ENCODE data around the gene MYH13. TPM values are rescaled to one million over a fixed set of nuclear protein-coding genes. Genes with fewer than 3 reads are reported as not detected.

MYH13 gene
- not detected in 2 replicates for total RNA-seq (2016; rRNA removed; fragmentation: Illumina TruSeq; extraction: Trizol)
- not detected in 2 replicates for total RNA-seq (2016; cell fraction: cytosol; rRNA removed; fragmentation: Illumina TruSeq; extraction: Trizol; ENCODE audit: low read depth)
- not detected in 2 replicates for total RNA-seq (2016; cell fraction: insoluble cytoplasmic fraction; rRNA removed; fragmentation: Illumina TruSeq; extraction: Trizol)
- total RNA-seq (2016; cell fraction: membrane; rRNA removed; fragmentation: Illumina TruSeq; extraction: Trizol), result not detected in 2 replicates
- total RNA-seq (2016; cell fraction: nucleus; rRNA removed; fragmentation: Illumina TruSeq; extraction: Trizol), result not detected in 2 replicates
- polyA plus RNA-seq (2011; rRNA removed), result not detected in 2 replicates
- not detected in 2 replicates for polyA plus RNA-seq (2011; cell fraction: cytosol; rRNA removed)
- polyA plus RNA-seq (2011; cell fraction: nucleus; rRNA removed), result not detected in 2 replicates
- not detected in 2 replicates for polyA plus RNA-seq (2012)
- not detected in 2 replicates for polyA plus RNA-seq (2016; cell fraction: cytosol; fragmentation: Illumina TruSeq; extraction: Trizol; ENCODE audit: low read depth)
- polyA plus RNA-seq (2016; cell fraction: insoluble cytoplasmic fraction; fragmentation: Illumina TruSeq; extraction: Trizol; ENCODE audit: low read depth), result not detected in 2 replicates
- polyA plus RNA-seq (2016; cell fraction: membrane; fragmentation: Illumina TruSeq; extraction: Trizol; ENCODE audit: low read depth), result not detected in 2 replicates
- polyA plus RNA-seq (2016; cell fraction: nucleus; fragmentation: Illumina TruSeq; extraction: Trizol; ENCODE audit: insufficient read depth, low read depth), result not detected in 2 replicates
- not detected in 2 replicates for polyA minus RNA-seq (2011; rRNA and poly(A)+ RNA removed; ENCODE audit: low replicate concordance)
- polyA minus RNA-seq (2011; cell fraction: cytosol; rRNA and poly(A)+ RNA removed), result not detected in 2 replicates
- polyA minus RNA-seq (2011; cell fraction: nucleus; rRNA and poly(A)+ RNA removed), result not detected in 2 replicates
- not detected for Bru-seq, nascent RNA
- BruChase-seq, experiment 1, labeled RNA remaining after a 6-hour chase, result not detected
- not detected for BruChase-seq, experiment 2, labeled RNA remaining after a 2-hour chase
- long read RNA-seq, experiment 1, result 0 reads
- long read RNA-seq, experiment 2, result 0 reads

DNA sequence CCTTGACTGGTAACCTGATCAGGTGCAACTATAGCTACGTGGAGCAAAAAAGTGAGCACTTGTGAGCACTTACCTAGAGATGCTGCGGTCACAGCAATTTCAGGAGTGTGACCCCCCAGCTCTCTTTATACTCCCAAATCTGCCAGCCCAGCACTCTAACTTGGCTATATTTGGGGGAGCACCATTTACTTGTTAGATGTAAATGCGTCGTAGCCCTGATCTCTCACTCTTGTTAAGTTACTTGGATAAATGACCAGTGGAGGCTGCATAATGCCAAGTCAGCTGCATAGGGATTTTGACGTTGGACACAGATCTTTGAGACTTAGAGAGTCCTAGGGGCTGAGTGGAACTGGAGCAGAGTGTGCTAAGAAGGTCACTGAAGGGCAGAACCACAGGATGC lies at the start of gene MYH13:
MYH13 (minus strand) TSS at position 101 of the 400 bp plus-strand sequence. CDS start 8,476 bp downstream, outside the sequence.
- Histone ChIP-seq H3K27me3 (ENCODE audit: control insufficient read depth in 1 of 2, insufficient read depth in 2 of 2, low read length in 2 of 2) (no peaks in the 10 kb centered on the region), H3K9me3 (ENCODE audit: low read length) (no peaks in the 10 kb centered on the region), H3K36me3 (replicated peaks in 1 of 2; ENCODE audit: control insufficient read depth in 1 of 2, insufficient read depth in 2 of 2, low read length in 2 of 2) (no peaks in the 10 kb centered on the region), H3K79me2 (ENCODE audit: insufficient read depth, low read length) (no peaks in the 10 kb centered on the region), H3K9ac (ENCODE audit: insufficient read depth, low read depth, low read length) (no peak within 1 kb of the TSS), H3K4me1 (ENCODE audit: insufficient read depth, low read length) (no peaks in the 10 kb centered on the region), H3K27ac (ENCODE audit: extremely low read length, insufficient read depth, low read length) (no peak within 1 kb of the TSS), H2AFZ (ENCODE audit: low read length) (no peak within 1 kb of the TSS), H3K4me2 (ENCODE audit: low read depth, low read length) (no peak within 1 kb of the TSS), H3K4me3 (replicated peaks in 1 of 3; ENCODE audit: insufficient read depth in 1 of 3, low read depth in 2 of 3, low read length in 3 of 3) (no peak within 1 kb of the TSS), H4K20me1 (ENCODE audit: insufficient read depth, low read length) (no peaks in the 10 kb centered on the region)
- ATAC-seq, result no peak
- ChIA-PET POLR2A (no interaction called here), CTCF (ENCODE audit: low intra/inter-chr PET ratio, low total read pairs) (no interaction called here)
- no peak for TF ChIP-seq ZNF652 (CRISPR knock-in tag; IDR thresholded peaks at IDR 0.05; ENCODE audit: borderline replicate concordance, low read depth)
- TF ChIP-seq ZMAT3 (CRISPR knock-in tag; conservative IDR thresholded peaks at IDR 0.05), result no peak
- no peak for TF ChIP-seq PCBP2 (optimal IDR thresholded peaks at IDR 0.05; ENCODE audit: low read depth, low read length, poor library complexity, severe bottlenecking)
- TF ChIP-seq MAFF (IDR thresholded peaks at IDR 0.05; ENCODE audit: low read depth, low read length), result 0 out of 2 replicates have a peak, but pooled peaks have one; percentile 20
- peak in 1 of 2 experiments; percentile 37; a peak in 1 of 4 replicates for TF ChIP-seq MAFK (conservative IDR thresholded peaks at IDR 0.05 in 1 of 2, IDR thresholded peaks at IDR 0.05 in 1 of 2; ENCODE audit: low read length in 2 of 2)
- in situ Hi-C loops (cut with HindIII; ENCODE audit: extremely low pct_ligation_motif_present, low pct_unique_long_range_greater_than_20kb), result no loop called here
- DNase-seq (ENCODE audit: low spot score), result no peak
- BruUV-seq (replicated peaks), result no TSS peak
- no peak for FAIRE-seq
- intact Hi-C loops (cut with micrococcal nuclease; ENCODE audit: unreplicated experiment), result no loop called here
- WGBS (ENCODE audit: low lambda C conversion rate), result 9% methylated on average over 5 of the region's 5 CpGs

Measured in HepG2 (cell line).